SK-N-SH (cell line): ENCODE results near the gene AGXT. TPM values are rescaled to one million over a fixed set of nuclear protein-coding genes. Genes with fewer than 3 reads are reported as not detected.

Source experiments
- CTCF ChIA-PET: fragments of 300-600, 350-600 bp; formaldehyde crosslinking; extraction: SDS; loops from one replicate; lab custom pipeline; 2021; lab: Yijun Ruan, JAX
- POLR2A ChIA-PET: fragments of 350-600 bp; sonication (Branson Sonifier 250); formaldehyde crosslinking; extraction: SDS; loops from one replicate; lab custom pipeline; 2020; ENCODE audit warnings: antibody characterized with exemption, inconsistent platforms; lab: Yijun Ruan, JAX
- DNase-seq: peaks from one replicate; pipeline ENCODE4 v3.0.0; 2012
- H2AFZ ChIP-seq: fragments of 200-600 bp; sonication (generic); 2 replicates; pipeline ENCODE4 v1.8.1; 2016; ENCODE audit warnings: antibody characterized with exemption, mild to moderate bottlenecking, low read depth
- H3F3A ChIP-seq: fragments of 200-600 bp; sonication (generic); replicated peaks from 2 replicates; pipeline ENCODE3; 2016; ENCODE audit warnings: antibody characterized with exemption, mild to moderate bottlenecking; ENCODE audit not compliant: insufficient read depth
- H3K27ac ChIP-seq, 2 experiments: fragments of 200-500 bp in 1 of 2; fragments of 200-600 bp in 1 of 2; sonication (Bioruptor generic) in 1 of 2; sonication (generic), shearing (Covaris generic) in 1 of 2; 2 replicates each; pipeline versions ENCODE4 v1.5.1 to v1.6.1; 2014 to 2016; ENCODE audit warnings: low read depth in 2 of 2, inconsistent platforms in 1 of 2, low read length in 1 of 2, mild to moderate bottlenecking in 1 of 2, mixed read lengths in 1 of 2
- H3K27me3 ChIP-seq: fragments of 200-600 bp; sonication (generic), shearing (Covaris generic); 2 replicates; pipeline ENCODE4 v1.6.1; 2016; ENCODE audit warnings: mixed run types; ENCODE audit not compliant: insufficient read depth
- H3K36me3 ChIP-seq, 2 experiments: fragments of 200-500 bp in 1 of 2; fragments of 200-600 bp in 1 of 2; sonication (Bioruptor generic) in 1 of 2; sonication (generic) in 1 of 2; replicated peaks in 1 of 2; 2 replicates each; pipeline versions ENCODE3 to v1.5.1; 2014 to 2016; ENCODE audit warnings: low read length in 1 of 2, mild to moderate bottlenecking in 1 of 2; ENCODE audit not compliant: insufficient read depth in 2 of 2, control insufficient read depth in 1 of 2
- H3K4me1 ChIP-seq, 2 experiments: fragments of 200-500 bp in 1 of 2; fragments of 200-600 bp in 1 of 2; sonication (Bioruptor generic) in 1 of 2; sonication (generic), shearing (Covaris generic) in 1 of 2; 2 replicates each; pipeline versions ENCODE4 v1.5.1 to v1.6.1; 2014 to 2016; ENCODE audit warnings: low read depth in 1 of 2, low read length in 1 of 2, mixed run types in 1 of 2; ENCODE audit not compliant: insufficient read depth in 2 of 2, control insufficient read depth in 1 of 2
- H3K4me2 ChIP-seq: fragments of 200-600 bp; sonication (generic), shearing (Covaris generic); 2 replicates; pipeline ENCODE4 v1.6.1; 2017; ENCODE audit warnings: mixed run types
- H3K4me3 ChIP-seq, 2 experiments: fragments of 200-500 bp in 1 of 2; fragments of 200-600 bp in 1 of 2; sonication (Bioruptor generic) in 1 of 2; sonication (generic), shearing (Covaris generic) in 1 of 2; 2 replicates each; pipeline versions ENCODE4 v1.5.1 to v1.8.1; 2014 to 2016; ENCODE audit warnings: low read depth in 2 of 2, inconsistent platforms in 1 of 2, low read length in 1 of 2, mild to moderate bottlenecking in 1 of 2, mixed read lengths in 1 of 2, moderate library complexity in 1 of 2
- H3K79me2 ChIP-seq: fragments of 200-600 bp; sonication (generic); 2 replicates; pipeline ENCODE4 v1.8.1; 2017; ENCODE audit warnings: mild to moderate bottlenecking; ENCODE audit not compliant: insufficient read depth
- H3K9ac ChIP-seq: fragments of 200-600 bp; sonication (generic); 2 replicates; pipeline ENCODE4 v1.6.1; 2017; ENCODE audit warnings: mixed run types
- H3K9me2 ChIP-seq: fragments of 200-600 bp; sonication (generic); 2 replicates; pipeline ENCODE4 v1.6.1; 2017; ENCODE audit warnings: mixed run types
- H3K9me3 ChIP-seq: fragments of 200-600 bp; sonication (generic); 2 replicates; pipeline ENCODE4 v1.6.1; 2017; ENCODE audit warnings: mixed run types, mild to moderate bottlenecking, moderate library complexity
- H4K20me1 ChIP-seq: fragments of 200-600 bp; sonication (generic); 2 replicates; pipeline ENCODE4 v1.6.1; 2017; ENCODE audit warnings: mild to moderate bottlenecking, mixed run types; ENCODE audit not compliant: insufficient read depth
- CHD2 ChIP-seq: fragments of 150-350 bp; IDR thresholded peaks from 2 replicates; pipeline ENCODE4 v1.6.1; 2018; ENCODE audit warnings: low read length; ENCODE audit not compliant: partially characterized antibody
- GABPA ChIP-seq: IDR thresholded peaks from 2 replicates; pipeline ENCODE4 v1.4.0; 2012; ENCODE audit warnings: low read depth, mild to moderate bottlenecking
- MEF2A ChIP-seq: IDR thresholded peaks from 2 replicates; pipeline ENCODE4 v1.4.0; 2012; ENCODE audit warnings: low read depth, borderline replicate concordance
- POLR2AphosphoS5 ChIP-seq: IDR thresholded peaks from 2 replicates; pipeline ENCODE4 v1.6.1; 2012; ENCODE audit warnings: low read depth, low read length
- RAD21 ChIP-seq: IDR thresholded peaks from 2 replicates; pipeline ENCODE4 v1.6.1; 2012; ENCODE audit warnings: mild to moderate bottlenecking, low read length
- SMC3 ChIP-seq: IDR thresholded peaks from 2 replicates; pipeline ENCODE4 v1.6.1; 2012; ENCODE audit warnings: low read depth, low read length, improper control_type of control experiment
- TAF1 ChIP-seq: IDR thresholded peaks from 2 replicates; pipeline ENCODE4 v1.6.1; 2012; ENCODE audit warnings: low read depth, mild to moderate bottlenecking, low read length, moderate library complexity, borderline replicate concordance
- TEAD4 ChIP-seq: IDR thresholded peaks from 2 replicates; pipeline ENCODE4 v1.4.0; 2012; ENCODE audit warnings: mild to moderate bottlenecking, borderline replicate concordance; ENCODE audit not compliant: insufficient read depth
- USF1 ChIP-seq: IDR thresholded peaks from 2 replicates; pipeline ENCODE4 v1.4.0; 2012; ENCODE audit warnings: low read depth, borderline replicate concordance
- WGBS: methylation state at CpG from one replicate; pipeline ENCODE4 v1.1.6; 2017; ENCODE audit warnings: low lambda C conversion rate; 5-methylcytosine and 5-hydroxymethylcytosine counted together
- polyA plus RNA-seq, 3 experiments: library from polyadenylated mRNA; depleted of rRNA; stranded (reverse); fragments of >200 nt; gene quantifications; 2 replicates each; pipeline ENCODE4 v1.2.3, GENCODE V29; 2012
- TF ChIP-seq, protein P1 (sequence below): IDR thresholded peaks from 2 replicates; pipeline ENCODE4 v1.4.0; 2012; ENCODE audit warnings: low read depth, borderline replicate concordance

AGXT gene
- polyA plus RNA-seq, 1 of the 3 experiments (the other 2 are of a cell fraction), result not detected

- TF ChIP-seq MEF2A, result no peak
- TF ChIP-seq GABPA, result no peak
- TF ChIP-seq RAD21, result no peak
- TF ChIP-seq CHD2, result no peak
- no peak for TF ChIP-seq SMC3
- TF ChIP-seq, protein P1, sequence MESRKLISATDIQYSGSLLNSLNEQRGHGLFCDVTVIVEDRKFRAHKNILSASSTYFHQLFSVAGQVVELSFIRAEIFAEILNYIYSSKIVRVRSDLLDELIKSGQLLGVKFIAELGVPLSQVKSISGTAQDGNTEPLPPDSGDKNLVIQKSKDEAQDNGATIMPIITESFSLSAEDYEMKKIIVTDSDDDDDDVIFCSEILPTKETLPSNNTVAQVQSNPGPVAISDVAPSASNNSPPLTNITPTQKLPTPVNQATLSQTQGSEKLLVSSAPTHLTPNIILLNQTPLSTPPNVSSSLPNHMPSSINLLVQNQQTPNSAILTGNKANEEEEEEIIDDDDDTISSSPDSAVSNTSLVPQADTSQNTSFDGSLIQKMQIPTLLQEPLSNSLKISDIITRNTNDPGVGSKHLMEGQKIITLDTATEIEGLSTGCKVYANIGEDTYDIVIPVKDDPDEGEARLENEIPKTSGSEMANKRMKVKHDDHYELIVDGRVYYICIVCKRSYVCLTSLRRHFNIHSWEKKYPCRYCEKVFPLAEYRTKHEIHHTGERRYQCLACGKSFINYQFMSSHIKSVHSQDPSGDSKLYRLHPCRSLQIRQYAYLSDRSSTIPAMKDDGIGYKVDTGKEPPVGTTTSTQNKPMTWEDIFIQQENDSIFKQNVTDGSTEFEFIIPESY, result no peak
- TF ChIP-seq TAF1, result no peak
- TF ChIP-seq TEAD4, result no peak
- no peak for TF ChIP-seq POLR2AphosphoS5
Measured at GRCh38 chr2:240906141-240906910, 37.7 kb downstream of the AGXT start, which contains the start of gene CROCC2 (continued).

DNA sequence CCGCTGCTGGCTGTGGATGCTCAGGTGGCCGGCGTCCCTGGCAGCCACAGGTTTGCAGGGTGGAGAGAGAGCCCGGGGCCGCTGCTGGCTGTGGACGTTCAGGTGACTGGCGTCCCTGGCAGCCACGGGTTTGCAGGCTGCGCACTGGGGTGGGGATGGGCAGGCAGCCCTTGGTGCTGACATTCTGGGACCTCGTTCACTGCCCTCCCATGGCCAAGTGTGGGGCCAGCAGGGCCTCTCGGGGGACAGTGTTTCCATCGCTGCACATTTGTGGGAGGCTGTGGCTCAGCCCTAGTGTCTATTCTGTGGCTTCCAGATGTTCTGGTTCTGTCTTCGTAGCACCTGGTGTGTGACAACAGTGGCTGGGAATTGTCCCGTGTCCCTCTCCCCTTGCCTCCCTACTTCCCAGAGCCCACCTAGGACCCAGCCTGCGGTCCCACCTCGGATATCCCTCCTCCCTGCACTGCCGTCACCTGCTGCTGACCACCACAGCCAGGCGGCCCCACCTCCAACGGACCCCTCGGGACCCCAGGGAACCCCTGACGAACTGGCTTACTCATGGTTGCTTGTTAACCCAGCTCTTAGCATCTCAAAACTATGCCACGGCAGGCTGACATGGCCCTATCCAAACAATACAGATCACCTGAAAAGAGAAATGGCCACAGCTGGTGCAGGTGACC is 38.4 kb downstream of the AGXT start:
- CTCF ChIA-PET, result no interaction called here
- DNase-seq, result no peak
- no peak for TF ChIP-seq USF1
- Histone ChIP-seq H3K4me3 (no peak overlapping the region), H3K27ac (no peak overlapping the region), H3K9ac (no peak overlapping the region), H3K36me3 (no peaks in the 10 kb centered on the region), H3K9me2 (no peaks in the 10 kb centered on the region), H2AFZ (no peak overlapping the region), H3K4me1 (peaks cover 0 to 61% of the 10 kb centered on the region in 2 experiments; a peak in 1 of 4 replicates), H3K27me3 (peaks cover 5% of the 10 kb centered on the region; the same call in 1 of the 2 replicates), H3K9me3 (no peaks in the 10 kb centered on the region), H3F3A (no peaks in the 10 kb centered on the region), H3K4me2 (no peak overlapping the region), H3K79me2 (no peaks in the 10 kb centered on the region), H4K20me1 (no peaks in the 10 kb centered on the region)
- POLR2A ChIA-PET, result no interaction called here
- 42% methylated on average over 10 of the region's 22 CpGs for WGBS
